Spleen (tissue), 7 donors: ENCODE data around the gene HAUS3.
A peak's percentile ranks its signal among the peaks of the same experiment; 100 is the strongest.

ENCODE experiments used
- POLR2AphosphoS5 ChIP-seq, 3 donors: sonication (generic); formaldehyde crosslinking; IDR thresholded peaks; one replicate each; pipeline ENCODE4 v1.5.1; 2017; ENCODE audit warnings: antibody characterized with exemption in 3 of 3
- TF ChIP-seq, protein P1 (sequence below), 11 experiments: fragments of 200-600 bp in 7 of 11; fragments of 450-650 bp in 4 of 11; sonication (generic) in 4 of 11; IDR thresholded peaks in 8 of 11; conservative IDR thresholded peaks in 3 of 11; 1 replicate in 7 of 11; 2 replicates in 4 of 11; pipeline versions ENCODE4 v1.4.0 to v1.8.0; 2016 to 2021; ENCODE audit warnings: antibody characterized with exemption in 11 of 11, inconsistent platforms in 4 of 11, mild to moderate bottlenecking in 1 of 11
- donor health status: DM: no; HTN: no; CAD: no; lungs with moderate emphysema.
- donor health status: DM: no; HTN: no; CAD: no.
- donor health status: DM: no; HTN: no; CAD: no.

DNA sequence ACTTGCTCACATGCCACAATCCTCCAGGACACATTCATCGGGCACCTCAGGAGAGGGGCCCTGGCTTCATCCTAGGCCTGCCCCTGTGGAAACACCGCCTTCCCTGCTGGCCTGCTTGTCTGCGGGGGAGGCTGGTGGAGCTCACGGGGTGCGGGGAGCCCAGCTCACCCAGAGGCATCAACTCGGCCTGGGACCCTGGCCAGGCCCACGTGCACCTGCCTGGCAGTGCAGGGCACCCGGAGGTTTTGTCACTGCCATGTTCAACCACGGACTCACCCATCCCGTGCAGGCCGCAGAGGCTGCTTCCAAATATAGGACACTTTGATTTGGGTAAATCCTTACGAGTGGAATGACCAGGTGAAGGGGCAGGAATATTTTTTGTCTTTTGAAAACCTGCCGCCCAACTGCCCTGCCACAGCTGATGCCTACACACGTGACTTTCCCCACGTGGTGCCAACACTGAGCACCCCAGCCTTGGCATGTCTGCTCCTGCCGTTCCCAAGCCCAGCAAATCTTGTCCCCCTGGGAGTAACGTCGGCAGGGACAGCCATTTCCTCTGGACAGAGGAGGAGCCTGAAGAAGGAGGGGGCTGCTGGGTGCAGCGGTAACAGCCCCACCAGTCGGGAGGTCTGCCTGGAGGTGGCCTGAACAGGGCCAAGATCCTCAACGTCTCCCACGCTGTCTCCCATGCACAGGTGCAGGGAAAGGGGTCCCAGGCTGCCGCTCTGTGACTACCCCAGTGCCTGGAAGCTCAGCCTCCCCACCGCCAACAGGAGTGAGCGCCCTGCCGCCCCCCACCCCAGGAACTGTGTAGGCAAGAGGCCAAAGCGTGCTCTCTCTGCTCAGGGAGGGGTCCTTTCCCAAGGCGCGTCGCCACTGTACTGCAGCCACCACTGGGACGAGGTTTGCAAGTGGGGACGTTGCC is 11.5 kb upstream of the HAUS3 start:
- peak in 2 of 3 donors; percentile 44 to 64 for TF ChIP-seq POLR2AphosphoS5 (IDR thresholded peaks at IDR 0.05)
- TF ChIP-seq, protein P1, sequence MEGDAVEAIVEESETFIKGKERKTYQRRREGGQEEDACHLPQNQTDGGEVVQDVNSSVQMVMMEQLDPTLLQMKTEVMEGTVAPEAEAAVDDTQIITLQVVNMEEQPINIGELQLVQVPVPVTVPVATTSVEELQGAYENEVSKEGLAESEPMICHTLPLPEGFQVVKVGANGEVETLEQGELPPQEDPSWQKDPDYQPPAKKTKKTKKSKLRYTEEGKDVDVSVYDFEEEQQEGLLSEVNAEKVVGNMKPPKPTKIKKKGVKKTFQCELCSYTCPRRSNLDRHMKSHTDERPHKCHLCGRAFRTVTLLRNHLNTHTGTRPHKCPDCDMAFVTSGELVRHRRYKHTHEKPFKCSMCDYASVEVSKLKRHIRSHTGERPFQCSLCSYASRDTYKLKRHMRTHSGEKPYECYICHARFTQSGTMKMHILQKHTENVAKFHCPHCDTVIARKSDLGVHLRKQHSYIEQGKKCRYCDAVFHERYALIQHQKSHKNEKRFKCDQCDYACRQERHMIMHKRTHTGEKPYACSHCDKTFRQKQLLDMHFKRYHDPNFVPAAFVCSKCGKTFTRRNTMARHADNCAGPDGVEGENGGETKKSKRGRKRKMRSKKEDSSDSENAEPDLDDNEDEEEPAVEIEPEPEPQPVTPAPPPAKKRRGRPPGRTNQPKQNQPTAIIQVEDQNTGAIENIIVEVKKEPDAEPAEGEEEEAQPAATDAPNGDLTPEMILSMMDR (IDR thresholded peaks at IDR 0.05 in 8 of 11, conservative IDR thresholded peaks at IDR 0.05 in 3 of 11) = no peak
